Common myeloid progenitor, CD34-positive (primary cell): Measurements from ENCODE around the gene DCUN1D1.

ENCODE experiments used
- CTCF ChIA-PET: fragments of 350-600 bp; sonication (Branson Sonifier 250); formaldehyde crosslinking; loops from one replicate; lab custom pipeline; 2021; ENCODE audit warnings: antibody characterized with exemption; lab: Charles Lee
- POLR2A ChIA-PET: fragments of 350-600 bp; sonication (Branson Sonifier 250); formaldehyde crosslinking; loops from one replicate; lab custom pipeline; 2021; ENCODE audit warnings: antibody characterized with exemption; lab: Charles Lee
- DNase-seq, 3 donors: peaks; one replicate each; pipeline versions ENCODE4 v3.0.0 to v3.0.0-alpha.2; 2013
- H3K27ac ChIP-seq, 2 experiments: 1 replicate in 1 of 2; 2 replicates in 1 of 2; pipeline ENCODE4 v1.7.0; 2013; ENCODE audit warnings: inconsistent platforms in 2 of 2, low read length in 2 of 2, mild to moderate bottlenecking in 2 of 2, low read depth in 1 of 2, moderate library complexity in 1 of 2; ENCODE audit not compliant: severe bottlenecking in 2 of 2, insufficient read depth in 1 of 2, poor library complexity in 1 of 2
- H3K27me3 ChIP-seq, 5 experiments: replicated peaks in 2 of 5; 1 replicate in 3 of 5; 2 replicates in 2 of 5; pipeline versions ENCODE4 v1.6.1 to v1.7.0; 2013; ENCODE audit warnings: low read length in 4 of 5, mild to moderate bottlenecking in 2 of 5, moderate library complexity in 2 of 5, inconsistent platforms in 1 of 5; ENCODE audit not compliant: insufficient read depth in 5 of 5, control insufficient read depth in 4 of 5
- H3K36me3 ChIP-seq, 4 experiments: 1 replicate in 2 of 4; 2 replicates in 2 of 4; pipeline versions ENCODE4 v1.6.1 to v1.7.0; 2013; ENCODE audit warnings: low read length in 3 of 4, control low read depth in 1 of 4, mild to moderate bottlenecking in 1 of 4; ENCODE audit not compliant: control insufficient read depth in 4 of 4, insufficient read depth in 4 of 4
- H3K4me1 ChIP-seq, 4 experiments: 1 replicate in 3 of 4; 2 replicates in 1 of 4; pipeline versions ENCODE4 v1.6.1 to v1.7.1; 2013; ENCODE audit warnings: low read length in 3 of 4, mild to moderate bottlenecking in 3 of 4, control low read depth in 1 of 4, inconsistent platforms in 1 of 4, moderate library complexity in 1 of 4; ENCODE audit not compliant: control insufficient read depth in 4 of 4, insufficient read depth in 4 of 4; ENCODE audit errors: control extremely low read depth in 1 of 4
- H3K4me3 ChIP-seq, 7 experiments: 1 replicate in 4 of 7; 2 replicates in 3 of 7; pipeline versions ENCODE4 v1.5.1 to v1.7.0; 2013; ENCODE audit warnings: mild to moderate bottlenecking in 7 of 7, low read length in 6 of 7, moderate library complexity in 6 of 7, inconsistent platforms in 2 of 7, low read depth in 2 of 7, control low read depth in 1 of 7; ENCODE audit not compliant: insufficient read depth in 4 of 7, control insufficient read depth in 1 of 7; ENCODE audit errors: extremely low read depth in 1 of 7
- H3K9me3 ChIP-seq, 5 experiments: 1 replicate in 4 of 5; 2 replicates in 1 of 5; pipeline versions ENCODE4 v1.6.1 to v1.7.1; 2013; ENCODE audit warnings: low read length in 4 of 5, mild to moderate bottlenecking in 2 of 5, inconsistent platforms in 1 of 5, low read depth in 1 of 5, moderate library complexity in 1 of 5; ENCODE audit not compliant: control insufficient read depth in 4 of 5, insufficient read depth in 2 of 5; ENCODE audit errors: control extremely low read depth in 1 of 5
- WGBS: methylation state at CpG from one replicate; pipeline ENCODE4 v1.1.5; 2013; ENCODE audit not compliant: insufficient coverage; 5-methylcytosine and 5-hydroxymethylcytosine counted together

Gene DCUN1D1

DNA sequence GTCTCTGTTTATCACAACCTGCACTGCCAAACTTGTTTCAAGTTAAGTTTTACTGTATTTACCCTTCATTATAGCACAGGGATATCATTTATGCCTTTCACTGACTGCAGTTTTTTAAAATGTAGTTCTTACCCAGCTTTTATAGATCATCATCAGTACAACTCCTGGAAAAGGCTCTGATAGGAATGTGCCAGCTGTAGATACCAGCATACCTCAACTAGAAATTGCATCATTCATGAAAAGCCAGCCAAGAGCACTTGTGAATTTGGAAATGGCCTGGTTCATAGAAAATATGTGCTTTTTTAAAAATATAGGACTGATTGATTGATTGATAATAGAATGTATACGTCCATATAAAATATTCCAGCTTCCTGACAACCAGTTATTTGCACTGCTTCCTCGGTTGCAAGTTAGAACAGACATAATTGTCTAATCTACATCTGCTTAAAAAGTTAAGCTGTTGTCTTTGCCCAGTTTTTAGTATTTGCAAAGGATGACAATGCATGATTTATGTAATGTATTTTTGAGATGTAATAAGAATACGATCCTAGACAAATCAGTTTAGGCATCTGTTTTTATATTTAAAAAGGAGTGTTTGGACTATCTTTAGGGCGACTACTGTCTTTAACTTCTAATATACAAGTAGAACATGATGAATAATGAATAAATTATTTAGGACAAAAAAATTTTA, 58.5 kb downstream of the DCUN1D1 start:
- WGBS: 100% methylated on average over 1 of the region's 4 CpGs
- DNase-seq: no peak
- ChIA-PET CTCF (interaction anchor here (1.0 kb wide), 1 partner anchor 509 kb away, joined by 3 read pairs; no protein-coding TSS in a partner anchor), POLR2A (no interaction called here)
- Histone ChIP-seq H3K4me1 (peaks cover 0 to 11% (median 0%) of the 10 kb centered on the region in 4 experiments), H3K36me3 (peaks cover 0 to 5% (median 2%) of the 10 kb centered on the region in 4 experiments), H3K4me3 (no peak overlapping the region), H3K27ac (no peak overlapping the region), H3K9me3 (no peaks in the 10 kb centered on the region), H3K27me3 (no peaks in the 10 kb centered on the region)

- peak; percentile 15 to 63 (median 38) for DNase-seq
- CTCF ChIA-PET: interaction anchor here (1.1 to 2.4 kb wide), 2 partner anchors 11 to 76 kb away, joined by 3 to 10 read pairs; no protein-coding TSS in a partner anchor
- WGBS: 100% methylated on average over 6 of the region's 9 CpGs
These were observed 59.7 kb downstream of the DCUN1D1 start for GRCh38 chr3:182920515-182921084.

DNA sequence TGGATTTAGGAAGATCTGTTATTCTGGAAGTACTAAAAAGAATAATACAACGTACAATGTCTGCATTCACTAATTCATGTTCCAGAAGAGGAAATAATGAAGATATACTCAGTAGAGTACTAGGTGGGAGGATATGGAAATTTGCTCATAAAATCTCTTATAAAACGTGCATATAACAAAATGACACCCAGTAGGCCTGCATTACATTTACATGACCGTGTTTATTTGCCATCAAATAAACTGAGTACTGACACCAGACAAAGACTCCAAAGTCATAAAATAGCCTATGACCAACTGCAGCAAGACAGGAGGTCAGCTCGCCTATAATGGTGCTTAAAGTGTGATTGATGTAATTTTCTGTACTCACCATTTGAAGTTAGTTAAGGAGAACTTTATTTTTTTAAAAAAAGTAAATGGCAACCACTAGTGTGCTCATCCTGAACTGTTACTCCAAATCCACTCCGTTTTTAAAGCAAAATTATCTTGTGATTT, 60.4 kb downstream of the DCUN1D1 start:
- peak overlapping the region in 1 of 2 experiments; percentile 75 for H3K27ac ChIP-seq
- H3K36me3 ChIP-seq: peaks cover 0 to 5% (median 2%) of the 10 kb centered on the region in 4 experiments
- H3K9me3 ChIP-seq: no peaks in the 10 kb centered on the region
- no peak for DNase-seq
- H3K27me3 ChIP-seq: no peaks in the 10 kb centered on the region
- H3K4me3 ChIP-seq: no peak overlapping the region
- H3K4me1 ChIP-seq: peaks cover 0 to under 1% (median under 1%) of the 10 kb centered on the region in 4 experiments
- ChIA-PET POLR2A (no interaction called here), CTCF (interaction anchor here (1.1 to 2.4 kb wide), 2 partner anchors 10 to 77 kb away, joined by 3 to 10 read pairs; no protein-coding TSS in a partner anchor)
- 100% methylated on average over 1 of the region's 5 CpGs for WGBS

More at GRCh38 chr3:182920515-182921084, 59.7 kb downstream of the DCUN1D1 start:
- no peaks in the 10 kb centered on the region for H3K9me3 ChIP-seq
- peaks cover 0 to 5% (median 2%) of the 10 kb centered on the region in 4 experiments for H3K36me3 ChIP-seq
- no peaks in the 10 kb centered on the region for H3K27me3 ChIP-seq
- peaks cover 0 to 5% (median 0%) of the 10 kb centered on the region in 4 experiments for H3K4me1 ChIP-seq
- POLR2A ChIA-PET: no interaction called here
- H3K27ac ChIP-seq: peak overlapping the region in 1 of 2 experiments; percentile 75
- no peak overlapping the region for H3K4me3 ChIP-seq

- DNase-seq: no peak
- peaks cover 9 to 13% (median 10%) of the 10 kb centered on the region in 4 experiments for H3K4me1 ChIP-seq
- H3K27ac ChIP-seq: no peak overlapping the region
- POLR2A ChIA-PET: no interaction called here
- H3K9me3 ChIP-seq: no peaks in the 10 kb centered on the region
- CTCF ChIA-PET: interaction anchor here (0.8 to 1.8 kb wide), 4 partner anchors 9 to 65 kb away, joined by 3 to 6 read pairs (median 4); no protein-coding TSS in a partner anchor
- 92% methylated on average over 2 of the region's 3 CpGs for WGBS
- no peak overlapping the region for H3K4me3 ChIP-seq
- peaks cover 0 to 8% (median 4%) of the 10 kb centered on the region in 4 experiments for H3K36me3 ChIP-seq
- no peaks in the 10 kb centered on the region for H3K27me3 ChIP-seq
These were observed 63.2 kb downstream of the DCUN1D1 start for GRCh38 chr3:182917134-182917533.

GRCh38 chr3:182914341-182914740, 66.0 kb downstream of the DCUN1D1 start:
- Histone ChIP-seq H3K27ac (no peak overlapping the region), H3K4me3 (peak overlapping the region in 2 of 7 experiments; percentile 2 to 21), H3K4me1 (peaks cover 9 to 15% (median 12%) of the 10 kb centered on the region in 4 experiments), H3K27me3 (no peaks in the 10 kb centered on the region), H3K36me3 (peaks cover 0 to 8% (median 4%) of the 10 kb centered on the region in 4 experiments), H3K9me3 (no peaks in the 10 kb centered on the region)
- ChIA-PET POLR2A (no interaction called here), CTCF (no interaction called here)
- DNase-seq: no peak
- WGBS: no CpG with 5 or more reads among the region's 1 CpG

- WGBS: 17% methylated on average over 2 of the region's 4 CpGs
- POLR2A ChIA-PET: no interaction called here
- H3K36me3 ChIP-seq: peaks cover 0 to 8% (median 4%) of the 10 kb centered on the region in 4 experiments
- no peaks in the 10 kb centered on the region for H3K27me3 ChIP-seq
- peak; percentile 24 to 90 (median 86) for DNase-seq
- CTCF ChIA-PET: interaction anchor here (1.1 kb wide), 1 partner anchor 17 kb away, joined by 3 read pairs; no protein-coding TSS in a partner anchor
- peaks cover 9 to 15% (median 12%) of the 10 kb centered on the region in 4 experiments for H3K4me1 ChIP-seq
- no peaks in the 10 kb centered on the region for H3K9me3 ChIP-seq
- H3K4me3 ChIP-seq: peak overlapping the region in 2 of 7 experiments; percentile 32 to 40
- no peak overlapping the region for H3K27ac ChIP-seq
These were observed 66.4 kb downstream of the DCUN1D1 start for GRCh38 chr3:182913889-182914288.
